Spleen (tissue), 7 donors: ENCODE data around the gene RAD52.

Experiments
- CTCF ChIP-seq, 11 experiments: fragments of 200-600 bp in 7 of 11; fragments of 450-650 bp in 4 of 11; sonication (generic) in 4 of 11; IDR thresholded peaks in 8 of 11; conservative IDR thresholded peaks in 3 of 11; 1 replicate in 7 of 11; 2 replicates in 4 of 11; pipeline versions ENCODE4 v1.4.0 to v1.8.0; 2016 to 2021; ENCODE audit warnings: antibody characterized with exemption in 11 of 11, inconsistent platforms in 4 of 11, mild to moderate bottlenecking in 1 of 11
- POLR2A ChIP-seq, 3 donors: fragments of 450-650 bp; IDR thresholded peaks; one replicate each; pipeline ENCODE4 v1.5.1; 2017; ENCODE audit warnings: antibody characterized with exemption in 3 of 3, mild to moderate bottlenecking in 1 of 3
- POLR2AphosphoS5 ChIP-seq, 3 donors: sonication (generic); formaldehyde crosslinking; IDR thresholded peaks; one replicate each; pipeline ENCODE4 v1.5.1; 2017; ENCODE audit warnings: antibody characterized with exemption in 3 of 3
- donor health status: DM: no; HTN: no; CAD: no; lungs with moderate emphysema.
- donor health status: DM: no; HTN: no; CAD: no.
- donor health status: DM: no; HTN: no; CAD: no.

GRCh38 chr12:953776-954175, 4.3 kb upstream of the RAD52 start:
- TF ChIP-seq CTCF (IDR thresholded peaks at IDR 0.05 in 8 of 11, conservative IDR thresholded peaks at IDR 0.05 in 3 of 11), result no peak
- TF ChIP-seq POLR2AphosphoS5 (IDR thresholded peaks at IDR 0.05), result no peak
- TF ChIP-seq POLR2A (IDR thresholded peaks at IDR 0.05), result no peak
